GM15510 (cell line): ENCODE results near the gene NECTIN3.

Experiments used
- POLR2A ChIP-seq: IDR thresholded peaks from 3 replicates; pipeline ENCODE4 v1.6.1; 2011; ENCODE audit warnings: borderline replicate concordance; ENCODE audit not compliant: insufficient read length; ENCODE audit errors: extremely low read depth

NECTIN3 gene

DNA sequence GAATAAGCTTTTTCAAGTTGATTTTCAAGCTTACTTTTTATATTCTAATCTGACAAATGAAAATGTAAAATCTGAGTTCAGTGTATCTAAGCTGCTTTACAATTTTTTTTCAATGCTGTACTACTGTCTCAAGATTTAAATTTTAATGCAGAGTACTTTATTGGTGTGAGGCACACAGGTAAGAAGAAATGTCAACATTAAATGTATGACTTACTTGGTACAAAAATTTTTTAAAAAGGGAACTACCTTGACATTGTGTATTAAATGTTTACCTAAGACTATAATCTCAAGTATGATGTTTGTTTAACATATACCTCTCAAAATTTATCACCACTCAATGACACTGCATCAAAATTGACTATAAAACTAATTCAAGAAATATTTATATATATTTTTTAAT lies 62.7 kb downstream of the NECTIN3 start:
- no peak for TF ChIP-seq POLR2A

DNA sequence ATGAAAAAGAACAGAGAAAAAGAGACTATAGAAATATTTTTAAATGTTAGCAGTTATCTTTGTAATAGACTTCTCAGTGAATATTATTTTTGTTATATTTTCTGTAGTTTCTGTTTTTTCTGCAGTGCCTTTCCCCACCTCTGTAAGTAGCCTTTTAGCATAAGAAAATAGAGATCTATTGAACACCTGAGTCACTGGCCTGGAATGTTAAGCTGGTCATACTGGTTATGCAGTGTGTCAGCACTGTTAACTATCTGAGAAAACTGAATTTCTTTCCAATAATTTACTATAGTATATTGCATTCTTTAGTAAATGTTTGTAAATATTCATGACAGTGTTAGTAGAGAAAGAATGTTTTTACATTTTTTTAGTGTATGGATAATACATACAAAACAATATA lies 79.8 kb downstream of the NECTIN3 start:
- TF ChIP-seq POLR2A = no peak

DNA sequence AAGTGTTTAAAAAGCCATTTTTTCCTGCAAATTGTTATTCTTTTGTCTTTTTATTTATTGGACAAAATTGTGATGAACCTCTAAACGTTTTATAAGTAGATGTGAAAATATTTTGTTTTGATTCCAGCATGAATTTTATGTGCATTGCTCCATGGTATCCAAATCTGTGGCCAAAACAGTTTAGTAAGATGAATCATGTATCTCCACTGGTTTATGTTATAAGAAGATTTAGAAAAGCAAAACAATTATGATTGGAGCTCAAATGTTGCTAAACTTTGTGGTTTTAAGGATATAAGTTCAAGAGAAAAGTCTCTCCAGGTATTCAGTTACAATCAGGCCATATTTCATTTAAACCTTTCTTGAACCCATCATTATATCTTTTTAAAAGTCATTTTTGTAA lies 80.9 kb downstream of the NECTIN3 start:
- no peak for TF ChIP-seq POLR2A

DNA sequence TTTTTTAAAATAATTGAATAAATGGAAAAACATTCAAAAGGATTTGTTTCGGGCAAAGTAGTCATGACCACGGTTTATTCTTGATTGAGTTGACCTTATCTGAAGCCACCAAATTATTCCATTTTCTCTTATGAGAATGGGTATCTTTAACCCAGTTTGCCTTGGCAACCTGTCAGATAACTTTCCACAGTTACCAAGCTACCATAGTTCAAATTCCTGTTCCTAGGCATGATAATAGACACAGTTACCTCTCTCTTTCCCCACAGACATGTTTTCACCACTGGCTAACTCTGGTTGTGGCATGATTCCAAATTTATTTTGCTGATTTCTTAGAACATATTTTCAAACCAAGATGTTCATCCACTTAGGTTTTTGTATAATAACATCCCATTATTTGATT lies 84.9 kb downstream of the NECTIN3 start:
- TF ChIP-seq POLR2A = no peak

DNA sequence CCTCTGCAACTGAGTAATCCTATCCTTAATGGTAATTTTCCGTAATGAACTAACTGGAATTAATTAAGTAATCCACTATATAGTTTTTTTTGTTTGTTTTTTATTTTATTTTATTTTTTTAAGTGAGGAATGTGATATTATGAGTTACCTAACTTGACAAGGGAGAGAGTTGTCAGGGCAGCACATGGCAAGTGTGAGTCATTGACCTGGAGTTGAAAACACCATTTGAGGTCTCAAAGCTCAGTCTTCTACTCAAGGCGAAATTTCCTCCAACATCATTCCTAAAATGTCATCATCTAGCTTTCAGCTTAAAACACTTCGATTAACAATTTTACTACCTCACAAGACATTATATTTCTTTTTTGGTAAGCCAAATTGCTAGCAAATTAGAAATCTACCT lies 87.8 kb downstream of the NECTIN3 start:
- no peak for TF ChIP-seq POLR2A

DNA sequence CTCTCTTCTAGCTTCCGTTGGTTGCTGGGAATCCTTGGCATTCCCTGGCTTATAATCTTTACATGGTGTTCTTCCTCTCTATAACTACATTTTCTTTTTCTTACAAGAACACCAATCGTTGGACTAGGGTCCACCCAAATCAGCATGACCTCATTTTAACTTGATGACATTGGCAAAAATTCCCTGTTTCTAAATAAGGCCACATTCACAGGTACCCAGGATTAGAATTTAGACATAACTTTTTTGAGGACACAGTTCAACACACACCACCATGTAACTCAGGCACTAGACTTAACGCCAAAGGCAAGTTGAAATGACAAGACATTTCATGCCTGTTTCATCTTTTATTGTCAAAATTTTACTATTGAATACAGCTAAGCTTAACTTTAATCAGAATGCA lies 93.0 kb downstream of the NECTIN3 start:
- no peak for TF ChIP-seq POLR2A

DNA sequence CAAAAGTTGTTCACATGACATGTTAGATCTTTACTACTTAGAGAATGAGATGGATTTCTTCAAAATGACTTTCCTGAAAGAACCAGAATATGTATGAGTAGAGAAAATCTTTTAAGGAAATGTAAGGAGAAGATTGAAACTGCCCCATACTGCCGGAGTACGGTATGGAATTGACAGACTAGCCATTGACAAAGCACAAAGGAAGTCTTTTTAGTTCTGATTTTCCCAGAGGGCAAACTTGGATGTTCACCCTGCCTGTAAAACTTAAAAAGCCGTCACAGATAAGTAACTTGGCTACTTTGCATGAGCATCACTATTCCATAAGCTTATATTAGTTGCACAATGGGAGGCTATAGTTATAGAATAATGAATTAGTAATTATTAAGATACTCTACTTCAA lies 93.8 kb downstream of the NECTIN3 start:
- TF ChIP-seq POLR2A = no peak

DNA sequence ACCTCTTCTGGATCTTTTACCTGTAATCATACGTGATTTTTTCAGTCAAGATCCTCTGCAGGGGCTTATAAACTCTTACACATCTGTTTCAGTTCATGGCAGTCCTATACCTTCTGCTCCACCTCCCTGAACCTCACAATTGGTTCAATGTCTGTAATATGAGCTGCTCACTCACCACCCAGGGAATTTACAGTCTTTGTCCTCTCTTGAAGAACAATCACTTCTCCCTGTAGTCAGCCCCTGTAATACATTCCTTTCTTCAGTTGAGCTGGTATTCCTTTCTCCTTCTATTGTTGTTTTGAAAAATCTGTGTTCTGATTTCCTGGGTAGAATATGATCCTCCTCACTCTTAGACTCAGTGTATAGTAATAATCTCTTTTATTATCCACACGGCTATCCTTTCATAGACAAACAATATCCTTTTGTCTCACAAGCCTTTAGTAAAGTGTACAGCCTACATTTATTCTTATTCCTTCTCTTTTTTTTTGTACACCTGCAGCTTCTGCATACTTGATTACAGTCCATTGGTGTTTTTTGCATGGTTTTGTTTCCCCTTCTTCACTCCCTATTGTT lies 101.8 kb downstream of the NECTIN3 start:
- TF ChIP-seq POLR2A = no peak

DNA sequence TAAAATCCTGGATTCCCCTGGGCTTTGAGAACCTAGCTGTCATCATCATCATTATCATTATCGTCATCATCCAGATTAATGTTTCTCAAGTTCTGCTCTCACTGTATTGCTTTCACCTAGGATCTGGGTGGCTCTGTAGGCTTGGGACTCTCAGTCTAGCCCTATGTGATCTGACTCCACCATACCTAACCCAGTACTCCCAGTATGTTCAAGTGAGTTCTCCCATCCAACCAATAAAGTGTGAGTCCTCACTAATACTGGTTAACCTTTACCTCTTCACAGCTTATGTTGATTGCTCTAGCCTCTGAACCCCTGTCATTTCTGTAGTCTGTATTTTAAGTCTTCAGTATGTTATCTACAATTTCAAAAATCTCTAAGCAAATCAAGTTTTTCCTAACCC lies 102.3 kb downstream of the NECTIN3 start:
- no peak for TF ChIP-seq POLR2A

DNA sequence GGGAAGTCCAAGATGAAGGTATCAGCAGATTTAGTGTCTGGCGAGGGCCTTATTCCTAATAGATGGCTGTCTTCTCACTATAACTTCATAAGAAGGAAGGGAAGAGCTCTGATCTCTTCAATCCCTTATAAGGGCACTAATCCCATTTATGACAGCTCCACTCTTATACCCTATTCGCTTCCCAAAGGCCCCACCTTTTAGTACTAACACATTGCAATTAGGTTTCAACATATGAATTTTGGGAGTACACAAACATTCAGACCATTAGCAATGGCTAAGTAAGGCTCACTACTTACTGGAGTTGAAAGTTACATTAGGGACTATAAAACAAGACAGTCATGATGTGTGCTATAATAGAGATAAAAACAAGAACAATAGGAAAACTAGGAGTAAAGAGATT lies 118.9 kb downstream of the NECTIN3 start:
- TF ChIP-seq POLR2A = no peak

DNA sequence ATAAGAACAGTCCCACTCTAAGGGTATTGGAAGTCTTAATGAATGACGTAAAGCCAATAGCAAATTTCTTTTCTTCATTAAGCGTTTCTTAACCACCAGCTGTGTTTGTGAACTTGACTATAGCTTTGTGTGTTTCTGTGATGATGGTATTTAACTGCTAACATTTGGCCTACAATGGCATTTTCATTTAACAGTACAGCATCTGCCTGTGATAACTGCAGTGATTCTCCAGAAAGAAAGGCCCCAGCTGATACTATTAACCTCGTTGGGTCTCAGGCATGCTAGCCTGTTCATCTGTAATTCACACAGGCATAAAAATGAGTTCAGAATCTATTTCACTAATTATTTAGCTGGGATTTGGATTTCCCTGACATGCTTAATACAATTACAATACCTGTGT lies 121.9 kb downstream of the NECTIN3 start:
- TF ChIP-seq POLR2A = no peak

DNA sequence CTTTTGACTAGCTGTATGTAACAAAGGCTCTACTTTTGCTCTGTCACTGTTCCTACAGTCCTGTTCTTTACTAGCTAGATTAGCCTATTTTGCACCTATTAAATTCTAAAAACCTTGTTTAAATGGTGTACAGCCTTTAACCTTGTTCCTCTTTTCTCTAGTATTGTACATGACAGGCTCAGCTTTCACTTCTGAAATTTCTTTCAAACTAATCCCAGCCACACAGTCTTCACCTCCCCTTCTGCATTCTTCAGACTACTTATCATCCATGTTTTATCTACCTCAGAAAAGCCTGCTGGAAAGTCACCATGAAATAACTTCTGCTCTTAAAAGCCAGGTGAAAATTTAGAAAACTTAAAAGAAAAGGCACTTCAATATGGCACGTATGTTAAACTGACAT lies 122.4 kb downstream of the NECTIN3 start:
- TF ChIP-seq POLR2A = no peak

DNA sequence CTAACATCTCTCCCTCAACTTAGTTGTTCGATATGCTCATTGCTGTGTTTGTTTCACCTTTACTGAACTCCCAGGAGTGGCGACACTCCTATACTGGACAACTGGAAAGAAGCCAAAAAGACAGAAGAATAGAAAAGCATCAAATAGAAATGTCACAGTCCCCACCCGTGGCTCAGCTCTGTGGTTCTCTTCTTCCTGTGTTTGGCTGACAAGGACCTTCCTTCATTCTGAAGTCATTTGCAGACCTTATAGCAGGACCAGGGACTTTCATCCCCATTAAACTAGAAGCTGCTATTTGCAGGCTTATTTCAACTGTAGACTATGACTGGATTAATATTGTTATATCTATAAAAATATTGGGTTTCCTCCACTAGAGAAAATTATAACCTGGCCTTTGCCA lies 125.9 kb downstream of the NECTIN3 start:
- no peak for TF ChIP-seq POLR2A

DNA sequence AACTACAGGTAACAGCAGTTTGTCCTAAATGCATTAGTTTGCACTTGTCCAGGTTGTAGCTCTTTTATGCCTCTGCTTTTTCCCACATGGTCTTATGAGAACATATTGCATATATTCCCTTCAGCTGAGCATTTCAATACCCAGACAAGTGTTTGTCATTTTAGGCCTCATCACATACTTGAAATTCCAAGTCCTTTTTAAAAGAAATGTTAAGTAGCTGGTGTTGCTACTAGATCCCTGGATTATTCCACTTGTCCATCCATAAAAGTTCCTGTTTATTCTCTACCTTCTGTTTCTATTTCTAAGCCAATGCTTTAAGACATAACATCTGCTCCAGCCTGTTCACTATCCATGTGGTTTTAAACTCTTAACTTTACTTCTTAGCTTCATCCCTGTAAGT lies 128.4 kb downstream of the NECTIN3 start:
- no peak for TF ChIP-seq POLR2A

DNA sequence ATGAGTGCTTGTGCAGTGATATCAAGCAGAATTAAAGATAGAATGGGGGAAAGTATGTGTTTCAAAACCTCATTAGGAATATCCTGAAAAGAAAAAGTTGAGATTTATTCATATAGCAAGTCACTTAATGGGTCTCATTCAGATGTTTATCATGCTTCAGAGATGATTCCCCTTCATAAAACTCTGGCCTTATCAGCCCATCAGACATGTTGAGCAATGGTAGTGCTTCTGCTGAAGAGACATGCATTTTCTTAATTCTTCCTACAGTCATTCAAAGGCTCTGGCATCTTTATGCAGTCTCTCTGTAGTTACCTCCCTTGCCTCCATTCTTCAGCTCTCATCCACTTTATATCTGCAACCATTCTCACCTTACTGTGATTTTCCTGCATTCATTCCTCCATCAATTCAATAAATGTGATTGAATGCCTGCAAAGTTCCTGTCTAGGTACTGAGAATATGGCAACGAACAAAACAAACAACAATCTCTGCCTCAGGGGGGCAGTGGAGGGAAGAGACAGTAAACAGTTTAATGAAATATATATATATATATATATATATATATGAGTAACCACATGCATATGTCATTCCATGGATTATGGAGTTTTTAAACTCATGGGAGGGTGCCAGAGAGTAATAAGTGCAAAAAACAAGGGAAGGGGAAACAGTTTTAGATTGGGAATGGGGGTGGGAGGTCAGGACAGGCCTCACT lies 138.5 kb downstream of the NECTIN3 start:
- no peak for TF ChIP-seq POLR2A

DNA sequence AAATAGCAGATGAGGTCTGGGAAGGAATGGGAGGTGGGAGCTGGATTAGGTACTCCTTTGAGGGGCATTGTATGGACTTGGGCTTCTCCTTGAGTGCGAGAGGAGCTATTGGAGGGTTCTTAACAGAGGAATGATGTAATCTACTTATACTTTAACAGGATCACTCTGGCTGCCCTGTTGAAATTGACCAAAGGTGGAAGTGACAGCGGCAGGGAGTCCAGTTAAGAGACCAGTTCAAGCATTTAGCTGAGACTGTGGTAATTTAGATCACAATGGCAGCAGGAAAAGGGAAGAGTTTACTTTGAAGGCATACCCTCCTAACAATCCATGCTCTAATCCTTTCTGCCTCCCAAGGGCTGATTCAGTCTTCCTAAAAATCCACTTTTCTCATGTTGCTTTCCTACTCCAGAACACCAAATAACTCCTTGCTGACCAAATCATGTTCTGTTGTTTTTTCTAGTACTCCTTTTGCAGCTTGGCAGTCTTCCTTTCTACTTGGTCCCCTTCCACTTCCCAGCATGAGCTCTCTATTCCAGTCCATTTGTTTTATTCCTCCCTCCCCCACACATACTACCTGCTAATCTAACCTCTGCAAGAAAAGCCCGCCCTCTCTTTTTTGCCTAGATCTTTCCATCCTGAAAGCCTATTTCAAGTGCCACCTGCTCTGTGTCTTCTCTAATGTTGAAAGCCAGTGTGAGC lies 139.4 kb downstream of the NECTIN3 start:
- no peak for TF ChIP-seq POLR2A

DNA sequence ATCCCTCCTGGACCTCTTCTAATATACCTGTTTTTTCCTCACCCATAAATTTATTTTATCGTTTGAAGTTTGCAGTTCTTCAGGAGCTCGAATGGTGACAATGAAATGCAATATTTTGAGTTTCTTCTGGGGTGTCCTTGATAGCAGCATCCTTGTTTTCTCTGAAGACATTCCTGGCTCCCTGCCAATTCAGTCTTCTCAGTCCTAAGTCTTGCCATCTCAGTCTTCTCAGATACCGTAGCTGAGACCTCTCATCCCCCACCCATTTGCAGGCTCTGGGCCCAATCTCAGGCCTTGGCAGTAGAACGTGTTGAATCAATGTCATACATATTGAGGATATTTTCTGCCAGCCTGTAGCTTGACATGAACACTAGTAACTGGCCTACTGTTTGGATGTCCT lies 140.9 kb downstream of the NECTIN3 start:
- no peak for TF ChIP-seq POLR2A

DNA sequence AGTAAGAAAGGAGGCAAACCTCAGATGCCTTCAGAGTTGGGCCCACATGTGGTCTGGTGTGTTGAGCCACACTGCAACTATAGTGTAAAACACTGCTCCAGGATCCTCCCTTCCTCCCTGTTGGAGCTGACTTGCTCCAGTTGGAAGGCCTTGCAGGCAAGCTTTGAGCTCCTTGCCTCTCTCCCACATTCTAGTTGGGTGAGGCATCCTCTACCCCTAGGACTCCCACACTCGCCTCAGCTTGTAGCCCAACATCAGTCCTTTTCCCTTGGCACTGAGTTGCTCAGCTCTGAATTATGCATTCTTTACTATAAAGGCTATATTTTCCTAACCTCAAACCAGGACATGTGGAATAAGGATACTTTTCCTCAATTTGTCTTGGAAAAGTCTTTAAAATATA lies 143.9 kb downstream of the NECTIN3 start:
- TF ChIP-seq POLR2A = no peak
